ENCODE data around the gene TOB1.

DNA sequence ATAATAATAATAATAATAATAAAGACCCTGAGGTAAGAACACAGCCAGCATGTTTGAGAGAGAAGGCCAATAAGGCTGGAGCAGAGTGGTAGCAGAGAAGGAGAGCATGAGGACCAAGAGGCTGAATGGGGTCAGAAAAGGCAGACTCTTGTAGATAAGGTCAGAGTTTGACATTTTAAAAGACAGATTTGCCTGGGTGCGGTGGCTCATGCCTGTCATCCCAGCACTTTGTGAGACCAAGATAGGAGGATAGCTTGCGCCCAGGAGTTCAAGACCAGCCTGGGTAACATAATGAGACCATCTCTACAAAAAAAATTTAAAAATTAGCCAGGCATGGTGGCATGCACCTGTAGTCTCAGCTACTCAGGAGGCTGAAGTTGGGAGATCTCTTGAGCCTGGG lies 41.7 kb downstream of the TOB1 start:
- TF ChIP-seq POLR2AphosphoS5 (IDR thresholded peaks at IDR 0.05; ENCODE audit: low read depth, low read length) (no peak), POLR2A (IDR thresholded peaks at IDR 0.05; ENCODE audit: low read depth, low read length) (no peak)

All from GM12892 (cell line).